Fibroblast of mammary gland (primary cell): ENCODE data around the gene SELPLG.

Experiments used
- DNase-seq: peaks from one replicate; pipeline ENCODE4 v3.0.0-alpha.2; 2010; ENCODE audit warnings: low read depth
- H3K4me3 ChIP-seq: 2 replicates; pipeline ENCODE4 v1.5.1; 2011; ENCODE audit warnings: low read depth, mild to moderate bottlenecking, low read length, moderate library complexity; ENCODE audit not compliant: control insufficient read depth
- CTCF ChIP-seq: conservative IDR thresholded peaks from 2 replicates; pipeline ENCODE4 v1.5.1; 2011; ENCODE audit warnings: low read depth, low read length, inconsistent platforms; ENCODE audit not compliant: control insufficient read depth, insufficient read depth

Gene SELPLG

GRCh38 chr12:108606492-108606891 lies 27.2 kb downstream of the SELPLG start:
- DNase-seq: no peak
- no peak for TF ChIP-seq CTCF
- no peak overlapping the region for H3K4me3 ChIP-seq

- no peak overlapping the region for H3K4me3 ChIP-seq
- no peak for TF ChIP-seq CTCF
- no peak for DNase-seq
Measured at GRCh38 chr12:108605690-108606406, 27.8 kb downstream of the SELPLG start.

- no peak for TF ChIP-seq CTCF
- no peak overlapping the region for H3K4me3 ChIP-seq
- DNase-seq: peak; percentile 51
Measured at GRCh38 chr12:108605000-108605689, 28.5 kb downstream of the SELPLG start.

- no peak for TF ChIP-seq CTCF
- no peak for DNase-seq
- H3K4me3 ChIP-seq: no peak overlapping the region
Measured at GRCh38 chr12:108604208-108604941, 29.3 kb downstream of the SELPLG start.

- DNase-seq: no peak
- no peak overlapping the region for H3K4me3 ChIP-seq
- no peak for TF ChIP-seq CTCF
Measured at GRCh38 chr12:108603743-108604142, 30.0 kb downstream of the SELPLG start.

- no peak for TF ChIP-seq CTCF
- no peak for DNase-seq
- no peak overlapping the region for H3K4me3 ChIP-seq
Measured at GRCh38 chr12:108602976-108603704, 30.6 kb downstream of the SELPLG start.
